Measurements from ENCODE around the gene TOR1A. TPM values are rescaled to one million over a fixed set of nuclear protein-coding genes. Genes with fewer than 3 reads are reported as not detected.
"Not testable (repeated sequence)": the region's sequence is repeated elsewhere in the genome, so short reads cannot be mapped to it uniquely, and the experiment has no call there.

Gene TOR1A
- total and polyA plus RNA-seq, 2 experiments from 2014 or later: 23.6 to 45.7 TPM

- not testable (repeated sequence) for H3K27me3 ChIP-seq (ENCODE audit: insufficient read depth); H3K27ac ChIP-seq (ENCODE audit: low read depth); H3K36me3 Mint-ChIP-seq (ENCODE audit: low read depth); H3K27ac Mint-ChIP-seq; H3K4me2 ChIP-seq; DNase-seq (ENCODE audit: low spot score); H3K9me2 ChIP-seq (ENCODE audit: insufficient read depth); H3K79me2 ChIP-seq (replicated peaks; ENCODE audit: insufficient read depth); H4K20me1 ChIP-seq (replicated peaks; ENCODE audit: insufficient read depth); H3K4me1 Mint-ChIP-seq; ATAC-seq; H3K4me3 Mint-ChIP-seq; H3K4me3 ChIP-seq; H3K9me3 Mint-ChIP-seq; H3K4me1 ChIP-seq (ENCODE audit: insufficient read depth); H3F3A ChIP-seq (replicated peaks; ENCODE audit: low read depth); H3K36me3 ChIP-seq (ENCODE audit: insufficient read depth); H3K27me3 Mint-ChIP-seq (ENCODE audit: insufficient read depth, low read depth, poor library complexity); H2AFZ ChIP-seq
Measured at GRCh38 chr9:129784970-129785369, 39.0 kb downstream of the TOR1A start.

- Mint-ChIP-seq H3K9me3 (no peaks in the 10 kb centered on the region; the same call in 2 of the 3 replicates), H3K27me3 (ENCODE audit: insufficient read depth, low read depth, poor library complexity) (peaks cover 9% of the 10 kb centered on the region), H3K4me1 (no peaks in the 10 kb centered on the region), H3K36me3 (ENCODE audit: low read depth) (no peaks in the 10 kb centered on the region), H3K4me3 (no peak overlapping the region; the same call in 2 of the 3 replicates), H3K27ac (no peak overlapping the region)
- peak; percentile 98 for ATAC-seq
- Histone ChIP-seq H3F3A (replicated peaks; ENCODE audit: low read depth) (no peaks in the 10 kb centered on the region), H2AFZ (no peak overlapping the region), H3K79me2 (replicated peaks; ENCODE audit: insufficient read depth) (no peaks in the 10 kb centered on the region), H3K4me3 (no peak overlapping the region), H4K20me1 (replicated peaks; ENCODE audit: insufficient read depth) (no peaks in the 10 kb centered on the region), H3K27ac (ENCODE audit: low read depth) (no peak overlapping the region), H3K36me3 (ENCODE audit: insufficient read depth) (no peaks in the 10 kb centered on the region), H3K4me1 (ENCODE audit: insufficient read depth) (no peaks in the 10 kb centered on the region), H3K4me2 (no peak overlapping the region), H3K27me3 (ENCODE audit: insufficient read depth) (no peaks in the 10 kb centered on the region), H3K9me2 (ENCODE audit: insufficient read depth) (no peaks in the 10 kb centered on the region)
- peak; percentile 91 for DNase-seq (ENCODE audit: low spot score)
- TF ChIP-seq POLR2AphosphoS5 (IDR thresholded peaks at IDR 0.05; ENCODE audit: low read depth) (no peak), JUNB (IDR thresholded peaks at IDR 0.05; ENCODE audit: unreplicated experiment) (no peak), REST (IDR thresholded peaks at IDR 0.05; ENCODE audit: unreplicated experiment) (no peak), ETS1 (IDR thresholded peaks at IDR 0.05) (no peak), EZH2phosphoT487 (IDR thresholded peaks at IDR 0.05; ENCODE audit: unreplicated experiment) (no peak), NANOG (IDR thresholded peaks at IDR 0.05; ENCODE audit: borderline replicate concordance) (no peak), EZH2 (IDR thresholded peaks at IDR 0.05; ENCODE audit: low read depth, unreplicated experiment) (no peak)
- TF ChIP-seq, protein P1, sequence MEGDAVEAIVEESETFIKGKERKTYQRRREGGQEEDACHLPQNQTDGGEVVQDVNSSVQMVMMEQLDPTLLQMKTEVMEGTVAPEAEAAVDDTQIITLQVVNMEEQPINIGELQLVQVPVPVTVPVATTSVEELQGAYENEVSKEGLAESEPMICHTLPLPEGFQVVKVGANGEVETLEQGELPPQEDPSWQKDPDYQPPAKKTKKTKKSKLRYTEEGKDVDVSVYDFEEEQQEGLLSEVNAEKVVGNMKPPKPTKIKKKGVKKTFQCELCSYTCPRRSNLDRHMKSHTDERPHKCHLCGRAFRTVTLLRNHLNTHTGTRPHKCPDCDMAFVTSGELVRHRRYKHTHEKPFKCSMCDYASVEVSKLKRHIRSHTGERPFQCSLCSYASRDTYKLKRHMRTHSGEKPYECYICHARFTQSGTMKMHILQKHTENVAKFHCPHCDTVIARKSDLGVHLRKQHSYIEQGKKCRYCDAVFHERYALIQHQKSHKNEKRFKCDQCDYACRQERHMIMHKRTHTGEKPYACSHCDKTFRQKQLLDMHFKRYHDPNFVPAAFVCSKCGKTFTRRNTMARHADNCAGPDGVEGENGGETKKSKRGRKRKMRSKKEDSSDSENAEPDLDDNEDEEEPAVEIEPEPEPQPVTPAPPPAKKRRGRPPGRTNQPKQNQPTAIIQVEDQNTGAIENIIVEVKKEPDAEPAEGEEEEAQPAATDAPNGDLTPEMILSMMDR (conservative IDR thresholded peaks at IDR 0.05; ENCODE audit: low read depth in 2 of 2): peak; percentile 93 to 96
Measured at GRCh38 chr9:129783516-129784361, 40.2 kb downstream of the TOR1A start.

Data from GM23338 (cell line).